NOMO-1 treated with DMSO at 0.1 percent for 48 hours (cell line): Measurements from ENCODE around the gene CHRNE.
"Not testable (repeated sequence)": the region's sequence is repeated elsewhere in the genome, so short reads cannot be mapped to it uniquely, and the experiment has no call there.

Experiments used
- DNase-seq: peaks from one replicate; lab custom pipeline; 2025; ENCODE audit not compliant: unreplicated experiment; lab: John Stamatoyannopoulos, UW

Gene CHRNE

DNA sequence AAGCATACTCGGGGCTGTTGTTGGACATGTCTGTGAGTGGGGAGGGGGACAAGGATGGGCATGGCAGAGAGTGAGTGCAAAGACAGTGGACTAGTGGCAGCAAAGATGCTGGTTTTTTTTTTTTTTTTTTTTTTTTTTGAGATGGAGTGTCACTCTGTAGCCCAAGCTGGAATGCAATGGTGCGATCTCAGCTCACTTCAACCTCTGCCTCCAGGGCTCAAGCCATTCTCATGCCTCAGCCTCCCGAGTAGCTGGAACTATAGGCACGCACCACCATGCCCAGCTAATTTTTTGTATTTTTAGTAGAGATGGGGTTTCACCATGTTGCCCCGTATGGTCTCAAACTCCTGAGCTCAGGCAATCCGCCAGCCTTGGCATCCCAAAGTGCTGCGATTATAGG lies 45.6 kb downstream of the CHRNE start:
- DNase-seq, result not testable (repeated sequence)

DNA sequence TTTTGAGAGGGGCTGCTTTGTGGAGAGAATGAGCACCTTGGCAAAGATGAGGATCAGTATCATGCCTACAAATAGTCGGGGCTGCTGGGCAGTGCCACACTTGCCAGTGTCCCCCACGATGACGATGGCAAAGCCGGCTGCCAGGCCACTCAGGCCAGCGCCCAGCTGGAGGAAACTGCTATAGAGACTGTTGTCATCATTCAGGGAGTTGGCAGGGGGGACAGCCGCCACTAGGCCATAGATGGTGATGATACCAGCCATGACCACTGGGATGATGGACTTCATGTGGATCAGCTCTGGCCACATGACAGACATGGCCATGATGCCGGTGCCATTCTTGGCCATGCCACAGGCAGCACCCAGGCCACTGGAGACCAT lies 46.0 kb downstream of the CHRNE start:
- no peak for DNase-seq

DNA sequence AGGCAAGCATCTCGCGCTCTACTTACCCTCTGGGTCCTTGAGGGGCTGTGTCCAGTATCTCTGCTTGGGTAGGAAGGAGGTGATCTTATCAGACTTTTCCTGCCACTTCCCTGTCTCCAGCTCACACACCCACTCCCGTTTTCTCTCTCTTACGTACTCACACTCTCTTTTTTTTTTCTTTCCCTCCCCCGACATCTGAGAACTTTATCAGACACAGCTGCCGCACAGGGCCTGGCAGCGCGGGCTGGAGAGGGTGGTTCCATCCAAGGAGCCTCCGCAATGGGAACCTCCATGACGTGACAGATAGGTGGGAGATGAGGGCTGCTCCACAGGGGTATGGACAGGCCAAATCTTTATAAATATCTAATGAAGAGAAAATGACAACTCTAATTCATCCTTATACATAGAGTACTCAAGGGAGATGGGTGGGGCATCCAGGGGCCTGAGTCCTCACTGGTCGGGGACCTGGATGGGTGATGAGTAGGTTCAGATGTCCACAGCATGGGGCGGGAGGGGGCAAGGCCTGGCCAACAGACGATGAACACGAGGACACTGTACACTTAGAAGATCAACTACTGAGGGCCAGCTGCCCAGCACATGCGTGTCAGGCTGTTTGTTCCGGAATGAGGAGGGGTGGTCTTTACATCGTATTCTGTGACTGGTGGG lies 46.5 kb downstream of the CHRNE start:
- no peak for DNase-seq

DNA sequence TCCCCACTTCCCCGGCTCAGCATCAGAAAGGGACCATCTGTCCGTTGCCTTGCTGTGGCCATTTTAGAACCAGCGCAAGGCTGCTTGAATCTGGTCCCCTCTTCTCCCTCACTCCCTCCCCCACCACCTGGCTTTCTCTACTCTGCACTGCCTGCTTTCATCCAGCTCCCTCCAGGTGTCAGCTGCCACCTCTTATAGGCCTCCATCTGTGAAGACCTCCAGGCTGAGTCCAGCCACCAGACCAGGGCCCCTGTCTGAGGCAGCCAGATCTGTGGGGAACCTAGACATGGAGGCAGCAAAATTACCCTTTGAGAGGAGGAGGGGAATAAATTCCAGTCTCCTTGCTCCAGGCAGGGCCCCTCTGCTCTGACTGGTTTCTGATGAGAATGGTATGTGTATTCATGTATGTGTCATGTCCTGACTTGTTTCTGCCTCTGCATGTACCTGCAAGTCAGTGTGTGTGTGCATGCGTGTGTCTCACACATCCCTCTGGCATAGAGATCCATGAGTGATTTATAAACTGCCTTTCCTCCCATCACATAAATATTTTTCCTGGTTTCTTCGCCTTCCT lies 48.7 kb downstream of the CHRNE start:
- no peak for DNase-seq

DNA sequence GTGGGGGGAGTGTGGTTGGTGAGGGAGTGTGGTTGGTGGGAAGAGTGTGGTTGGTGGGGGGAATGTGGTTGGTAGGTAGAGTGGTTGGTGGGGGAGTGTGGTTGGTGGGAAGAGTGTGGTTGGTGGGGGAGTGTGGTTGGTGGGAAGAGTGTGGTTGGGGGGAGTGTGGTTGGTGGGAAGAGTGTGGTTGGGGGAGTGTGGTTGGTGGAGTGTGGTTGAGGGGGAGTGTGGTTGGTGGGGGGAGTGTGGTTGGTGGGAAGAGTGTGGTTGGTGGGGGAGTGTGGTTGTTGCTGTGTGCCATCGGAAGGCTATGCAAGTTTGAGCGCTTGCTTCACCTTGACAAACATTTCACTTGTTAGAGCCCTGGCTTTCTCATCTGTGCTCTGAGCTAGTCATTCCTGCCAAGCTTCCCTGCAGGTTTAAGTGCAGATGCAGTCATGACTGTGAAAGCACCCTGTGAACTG lies 49.7 kb downstream of the CHRNE start:
- DNase-seq, result no peak

DNA sequence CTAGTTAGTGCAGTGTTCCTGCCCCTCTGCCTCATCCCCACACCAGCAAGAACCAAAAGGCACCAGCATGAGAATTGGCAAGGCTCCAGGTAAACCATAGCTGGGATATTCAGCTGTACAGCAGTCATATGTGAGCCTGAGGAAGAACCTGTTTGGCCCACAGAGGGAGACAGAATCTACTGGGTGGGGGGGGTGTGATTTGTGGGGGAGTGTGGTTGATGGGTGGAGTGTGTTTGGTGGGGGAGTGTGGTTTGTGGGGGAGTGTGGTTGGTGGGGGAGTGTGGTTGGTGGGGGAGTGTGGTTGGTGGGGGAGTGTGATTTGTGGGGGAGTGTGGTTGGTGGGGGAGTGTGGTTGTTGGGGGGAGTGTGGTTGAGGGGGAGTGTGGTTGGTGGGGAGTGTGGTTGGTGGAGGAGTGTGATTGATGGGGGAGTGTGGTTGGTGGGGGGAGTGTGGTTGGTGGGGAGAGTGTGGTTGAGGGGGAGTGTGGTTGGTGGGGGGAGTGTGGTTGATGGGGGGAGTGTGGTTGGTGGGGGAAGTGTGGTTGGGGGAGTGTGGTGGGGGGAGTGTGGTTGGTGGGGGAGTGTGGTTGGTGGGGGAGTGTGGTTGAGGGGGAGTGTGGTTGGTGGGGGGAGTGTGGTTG lies 50.2 kb downstream of the CHRNE start:
- no peak for DNase-seq

DNA sequence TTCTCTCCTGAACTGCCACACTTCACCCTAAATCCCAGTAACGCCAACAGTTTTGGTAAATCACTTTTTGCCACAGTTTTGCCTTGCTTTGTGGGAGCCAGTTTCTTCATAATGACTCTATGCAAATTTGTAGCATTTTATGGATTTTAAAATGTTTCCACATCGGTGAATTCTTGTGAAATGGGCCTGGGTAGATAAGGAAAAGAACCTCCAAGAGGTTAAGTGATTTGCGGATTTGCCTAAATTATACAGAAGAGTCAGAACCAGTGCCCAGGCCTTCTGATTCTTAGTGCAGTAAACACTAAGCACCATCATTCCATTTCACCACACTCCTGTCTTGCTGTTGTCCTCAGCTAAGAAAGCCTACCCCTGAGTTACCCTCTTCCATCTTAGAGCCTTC lies 51.8 kb downstream of the CHRNE start:
- no peak for DNase-seq

DNA sequence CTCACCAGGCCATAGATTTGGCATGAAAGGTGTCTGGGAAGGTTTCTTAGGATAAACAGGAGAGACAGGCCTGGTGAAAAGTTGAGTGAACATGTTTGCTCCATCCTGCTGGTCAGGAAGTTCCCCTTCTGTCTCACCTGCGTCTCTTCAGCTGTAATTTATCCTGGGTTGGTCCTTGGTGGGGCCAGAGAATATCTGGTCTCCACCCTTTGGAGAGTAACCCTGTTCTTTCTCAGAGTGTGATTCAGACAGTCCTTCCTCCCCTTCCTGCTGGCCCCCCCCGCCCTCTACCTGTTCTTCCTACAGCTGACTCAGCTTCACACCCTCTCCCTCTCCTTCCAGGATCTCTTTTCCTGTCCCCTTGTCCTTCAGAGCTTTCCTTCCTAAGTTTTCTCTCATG lies 52.7 kb downstream of the CHRNE start:
- DNase-seq, result no peak

DNA sequence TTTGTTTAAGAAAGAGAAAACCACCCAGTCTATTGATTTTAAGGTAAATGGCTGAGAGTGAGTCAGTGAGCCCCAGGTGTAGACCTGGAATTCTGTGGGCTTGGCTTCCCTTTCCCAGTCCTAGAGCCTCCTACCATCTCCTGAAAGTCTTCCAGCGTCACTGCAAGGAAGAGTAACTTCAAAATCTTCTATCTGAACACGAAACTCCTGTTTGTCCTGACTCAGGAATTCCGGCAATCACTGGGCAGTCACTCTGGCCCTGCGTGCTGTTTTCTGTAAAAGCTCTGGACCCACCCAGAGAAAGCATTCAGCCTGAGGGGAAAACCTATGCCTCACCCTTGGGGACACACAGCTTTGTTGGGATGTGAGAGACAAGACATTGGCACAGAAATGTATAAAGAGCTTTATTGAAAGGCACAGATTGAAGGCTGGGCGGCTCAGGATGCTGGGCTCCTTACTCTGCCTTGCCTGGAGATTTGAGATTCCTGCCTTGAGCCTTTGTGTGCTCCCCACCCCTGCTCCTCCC lies 53.8 kb downstream of the CHRNE start:
- no peak for DNase-seq
